Loucy (cell line): ENCODE results near the gene GGA1.

Experiments
- CTCF ChIP-seq: fragments of 200-600 bp; sonication (generic); conservative IDR thresholded peaks from 2 replicates; pipeline ENCODE4 v1.5.1; 2014; ENCODE audit warnings: mild to moderate bottlenecking, antibody characterized with exemption, low read length
- EZH2phosphoT487 ChIP-seq: fragments of 200-600 bp; IDR thresholded peaks from 2 replicates; pipeline ENCODE4 v1.6.1; 2018; ENCODE audit warnings: antibody characterized with exemption, mild to moderate bottlenecking, moderate library complexity, borderline replicate concordance

GRCh38 chr22:37604074-37604473, 4.6 kb upstream of the GGA1 start:
- TF ChIP-seq CTCF (no peak), EZH2phosphoT487 (no peak)
